H9 (cell line): ENCODE data around the gene EGFR. TPM values are rescaled to one million over a fixed set of nuclear protein-coding genes. Genes with fewer than 3 reads are reported as not detected.

Source experiments
- DNase-seq: peaks from one replicate; pipeline ENCODE4 v3.0.0-alpha.2; 2017
- H2AFZ ChIP-seq: one replicate; pipeline ENCODE4 v1.6.1; 2013; ENCODE audit warnings: mild to moderate bottlenecking, low read length, control low read depth, moderate library complexity
- H2AK5ac ChIP-seq: 2 replicates; pipeline ENCODE4 v1.6.1; 2013; ENCODE audit warnings: low read length, control low read depth, mixed read lengths; ENCODE audit not compliant: insufficient read length
- H2BK120ac ChIP-seq: one replicate; pipeline ENCODE4 v1.6.1; 2013; ENCODE audit warnings: low read depth, mild to moderate bottlenecking, low read length, control low read depth, inconsistent platforms; ENCODE audit not compliant: poor library complexity, severe bottlenecking
- H2BK12ac ChIP-seq: 2 replicates; pipeline ENCODE4 v1.6.1; 2013; ENCODE audit warnings: low read length, control low read depth, mixed read lengths, low read depth; ENCODE audit not compliant: insufficient read length
- H2BK15ac ChIP-seq: 2 replicates; pipeline ENCODE4 v1.6.1; 2013; ENCODE audit warnings: low read depth, low read length, control low read depth
- H2BK20ac ChIP-seq: one replicate; pipeline ENCODE4 v1.6.1; 2013; ENCODE audit warnings: low read depth, mild to moderate bottlenecking, low read length, control low read depth, inconsistent platforms; ENCODE audit not compliant: poor library complexity, severe bottlenecking
- H2BK5ac ChIP-seq: 2 replicates; pipeline ENCODE4 v1.6.1; 2013; ENCODE audit warnings: low read length, control low read depth, mixed read lengths; ENCODE audit not compliant: insufficient read length
- H3K14ac ChIP-seq: 2 replicates; pipeline ENCODE4 v1.6.1; 2013; ENCODE audit warnings: low read length, control low read depth; ENCODE audit not compliant: insufficient read depth
- H3K18ac ChIP-seq: 2 replicates; pipeline ENCODE4 v1.6.1; 2013; ENCODE audit warnings: low read depth, mild to moderate bottlenecking, mixed read lengths, low read length, control low read depth; ENCODE audit not compliant: insufficient read length
- H3K23ac ChIP-seq: 2 replicates; pipeline ENCODE4 v1.6.1; 2013; ENCODE audit warnings: low read length, control low read depth, mixed read lengths, low read depth; ENCODE audit not compliant: insufficient read length
- H3K23me2 ChIP-seq: 2 replicates; pipeline ENCODE4 v1.6.1; 2013; ENCODE audit warnings: low read depth, mild to moderate bottlenecking, mixed read lengths, low read length, control low read depth; ENCODE audit not compliant: insufficient read length, poor library complexity, severe bottlenecking
- H3K27ac ChIP-seq: 2 replicates; pipeline ENCODE4 v1.5.1; 2013; ENCODE audit warnings: low read length, control low read depth, mixed read lengths, low read depth; ENCODE audit not compliant: insufficient read length
- H3K27me3 ChIP-seq: 2 replicates; pipeline ENCODE4 v1.6.1; 2013; ENCODE audit warnings: low read length, control low read depth, inconsistent platforms; ENCODE audit not compliant: insufficient read depth
- H3K4ac ChIP-seq: 2 replicates; pipeline ENCODE4 v1.6.1; 2013; ENCODE audit warnings: low read depth, mild to moderate bottlenecking, control low read depth, inconsistent platforms, low read length, moderate library complexity
- H3K4me1 ChIP-seq: 2 replicates; pipeline ENCODE4 v1.6.1; 2013; ENCODE audit warnings: low read length, control low read depth, inconsistent platforms; ENCODE audit not compliant: insufficient read depth
- H3K4me2 ChIP-seq: 2 replicates; pipeline ENCODE4 v1.6.1; 2013; ENCODE audit warnings: low read length, control low read depth, mixed read lengths; ENCODE audit not compliant: insufficient read length, insufficient read depth
- H3K56ac ChIP-seq: 2 replicates; pipeline ENCODE4 v1.6.1; 2013; ENCODE audit warnings: low read depth, mild to moderate bottlenecking, mixed read lengths, low read length, control low read depth; ENCODE audit not compliant: insufficient read length
- H3K79me1 ChIP-seq: 2 replicates; pipeline ENCODE4 v1.6.1; 2013; ENCODE audit warnings: low read depth, mild to moderate bottlenecking, moderate library complexity, low read length, control low read depth, inconsistent platforms; ENCODE audit not compliant: insufficient read depth, poor library complexity, severe bottlenecking
- H3K79me2 ChIP-seq: 2 replicates; pipeline ENCODE4 v1.6.1; 2013; ENCODE audit warnings: low read length, control low read depth, inconsistent platforms; ENCODE audit not compliant: insufficient read depth
- H3K9ac ChIP-seq: 2 replicates; pipeline ENCODE4 v1.6.1; 2013; ENCODE audit warnings: low read length, control low read depth, mixed read lengths; ENCODE audit not compliant: insufficient read length; ENCODE audit errors: extremely low read depth
- H3K9me3 ChIP-seq: one replicate; pipeline ENCODE4 v1.6.1; 2013; ENCODE audit warnings: low read depth, low read length, inconsistent platforms; ENCODE audit not compliant: control insufficient read depth
- H3T11ph ChIP-seq: one replicate; pipeline ENCODE4 v1.6.1; 2013; ENCODE audit warnings: mild to moderate bottlenecking, low read length, control low read depth, inconsistent platforms
- H4K20me1 ChIP-seq: one replicate; pipeline ENCODE4 v1.6.1; 2013; ENCODE audit not compliant: control insufficient read depth, insufficient read length, insufficient read depth
- H4K5ac ChIP-seq: 2 replicates; pipeline ENCODE4 v1.6.1; 2013; ENCODE audit warnings: low read depth, mild to moderate bottlenecking, mixed read lengths, low read length, control low read depth; ENCODE audit not compliant: insufficient read length
- H4K8ac ChIP-seq: replicated peaks from 2 replicates; pipeline ENCODE4 v1.6.1; 2013; ENCODE audit warnings: low read length, control low read depth, mixed read lengths, low read depth; ENCODE audit not compliant: insufficient read length
- H4K91ac ChIP-seq: 2 replicates; pipeline ENCODE4 v1.6.1; 2013; ENCODE audit warnings: low read depth, mild to moderate bottlenecking, moderate library complexity, mixed read lengths, low read length, control low read depth; ENCODE audit not compliant: insufficient read length
- H3K27ac Mint-ChIP-seq, 3 experiments: 2 replicates in 2 of 3; 3 replicates in 1 of 3; pipeline ENCODE4 v1.8.0; 2020 to 2021; ENCODE audit warnings: mixed read lengths in 3 of 3, mild to moderate bottlenecking in 1 of 3, moderate library complexity in 1 of 3
- H3K27me3 Mint-ChIP-seq: 2 replicates; pipeline ENCODE4 v1.8.0; 2021; ENCODE audit warnings: low read depth, mild to moderate bottlenecking, moderate library complexity, mixed read lengths
- H3K36me3 Mint-ChIP-seq, 3 experiments: 2 replicates in 2 of 3; 3 replicates in 1 of 3; pipeline ENCODE4 v1.8.0; 2020 to 2021; ENCODE audit warnings: low read depth in 3 of 3, mixed read lengths in 3 of 3; ENCODE audit not compliant: insufficient read depth in 1 of 3
- H3K4me1 Mint-ChIP-seq, 2 experiments: 2 replicates each; pipeline ENCODE4 v1.8.0; 2020; ENCODE audit warnings: mixed read lengths in 2 of 2
- H3K4me3 Mint-ChIP-seq, 2 experiments: 2 replicates in 1 of 2; 3 replicates in 1 of 2; pipeline ENCODE4 v1.8.0; 2020 to 2021; ENCODE audit warnings: mild to moderate bottlenecking in 2 of 2, mixed read lengths in 2 of 2, moderate library complexity in 1 of 2
- H3K9me3 Mint-ChIP-seq, 2 experiments: 2 replicates in 1 of 2; 3 replicates in 1 of 2; pipeline ENCODE4 v1.8.0; 2020; ENCODE audit warnings: mild to moderate bottlenecking in 2 of 2, mixed read lengths in 2 of 2, moderate library complexity in 1 of 2
- WGBS: extraction: QIAGEN DNeasy Blood & Tissue Kit; methylation state at CpG from one replicate; pipeline ENCODE4 v1.1.7; 2013; ENCODE audit warnings: missing lambda C conversion rate, low lambda C conversion rate, mixed read lengths; ENCODE audit not compliant: insufficient read length; ENCODE audit errors: extremely low coverage; 5-methylcytosine and 5-hydroxymethylcytosine counted together
- total RNA-seq: library from RNA; stranded (reverse); gene quantifications from 2 replicates; pipeline ENCODE4 v1.2.1, GENCODE V29; 2021
- TF ChIP-seq, protein P1 (sequence below): fragments of 200-600 bp; sonication (generic); conservative IDR thresholded peaks from 3 replicates; pipeline ENCODE4 v1.8.0; 2021; ENCODE audit warnings: antibody characterized with exemption, mild to moderate bottlenecking

The EGFR gene
- total RNA-seq, 1 experiment from 2014 or later: 3.3 TPM

DNA sequence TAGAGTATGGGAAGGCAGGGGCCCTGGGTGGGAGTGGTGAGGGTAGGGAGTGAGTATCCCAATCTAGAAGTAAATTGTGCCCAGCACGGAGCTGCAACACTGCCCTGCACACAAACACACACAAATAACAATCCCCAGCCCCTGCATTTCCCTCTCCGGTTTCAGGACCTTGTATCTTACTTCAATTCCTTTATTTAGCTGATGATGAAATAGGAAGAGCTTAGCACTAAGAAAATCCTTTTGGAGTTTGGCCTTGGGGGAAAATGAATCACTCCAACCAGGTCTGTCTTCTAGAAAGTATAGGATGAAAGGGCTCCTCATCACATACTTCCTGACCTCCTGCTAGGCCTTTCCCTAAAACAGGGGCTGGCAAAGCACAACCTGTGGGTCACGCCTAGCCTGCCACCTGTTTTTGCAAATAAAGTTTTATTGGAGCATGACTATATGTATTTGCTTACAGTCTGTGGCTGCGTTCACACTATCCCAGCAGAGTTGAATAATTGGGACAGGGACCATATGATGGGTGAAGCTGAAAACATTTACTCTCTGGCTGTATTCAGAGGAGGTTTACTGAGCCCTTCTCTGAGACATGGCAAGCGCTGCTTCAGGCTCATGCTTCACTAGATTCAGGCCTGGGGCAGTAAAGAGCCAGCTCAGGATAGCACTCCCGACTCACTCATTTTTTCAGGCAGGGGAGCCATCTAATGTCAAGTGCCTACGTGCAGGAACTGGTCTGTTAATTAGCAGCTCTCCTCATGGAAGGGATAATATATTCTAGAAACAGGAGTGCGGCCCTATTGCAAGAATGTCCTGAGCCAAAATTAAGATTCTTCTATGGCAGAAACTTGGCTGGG, 111.0 kb downstream of the EGFR start:
- H2AK5ac ChIP-seq: no peak overlapping the region
- H2BK12ac ChIP-seq: no peak overlapping the region
- no peak overlapping the region for H4K91ac ChIP-seq
- H3K36me3 Mint-ChIP-seq: no peaks in the 10 kb centered on the region
- H3K9me3 ChIP-seq: no peaks in the 10 kb centered on the region
- H3K27ac ChIP-seq: no peak overlapping the region
- H3K27me3 ChIP-seq: no peaks in the 10 kb centered on the region
- no peaks in the 10 kb centered on the region for H3K23me2 ChIP-seq
- H3K27ac Mint-ChIP-seq: peak overlapping the region in 2 of 3 experiments; percentile 68 to 86; a peak in 4 of 7 replicates
- H3K27me3 Mint-ChIP-seq: no peaks in the 10 kb centered on the region
- H3K18ac ChIP-seq: no peak overlapping the region
- no peaks in the 10 kb centered on the region for H3K79me2 ChIP-seq
- H4K8ac ChIP-seq: no peak overlapping the region
- H3K4me1 ChIP-seq: no peaks in the 10 kb centered on the region; the same call in 1 of the 2 replicates
- TF ChIP-seq, protein P1, sequence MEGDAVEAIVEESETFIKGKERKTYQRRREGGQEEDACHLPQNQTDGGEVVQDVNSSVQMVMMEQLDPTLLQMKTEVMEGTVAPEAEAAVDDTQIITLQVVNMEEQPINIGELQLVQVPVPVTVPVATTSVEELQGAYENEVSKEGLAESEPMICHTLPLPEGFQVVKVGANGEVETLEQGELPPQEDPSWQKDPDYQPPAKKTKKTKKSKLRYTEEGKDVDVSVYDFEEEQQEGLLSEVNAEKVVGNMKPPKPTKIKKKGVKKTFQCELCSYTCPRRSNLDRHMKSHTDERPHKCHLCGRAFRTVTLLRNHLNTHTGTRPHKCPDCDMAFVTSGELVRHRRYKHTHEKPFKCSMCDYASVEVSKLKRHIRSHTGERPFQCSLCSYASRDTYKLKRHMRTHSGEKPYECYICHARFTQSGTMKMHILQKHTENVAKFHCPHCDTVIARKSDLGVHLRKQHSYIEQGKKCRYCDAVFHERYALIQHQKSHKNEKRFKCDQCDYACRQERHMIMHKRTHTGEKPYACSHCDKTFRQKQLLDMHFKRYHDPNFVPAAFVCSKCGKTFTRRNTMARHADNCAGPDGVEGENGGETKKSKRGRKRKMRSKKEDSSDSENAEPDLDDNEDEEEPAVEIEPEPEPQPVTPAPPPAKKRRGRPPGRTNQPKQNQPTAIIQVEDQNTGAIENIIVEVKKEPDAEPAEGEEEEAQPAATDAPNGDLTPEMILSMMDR: no peak
- H2BK20ac ChIP-seq: no peak overlapping the region
- H3K4me3 Mint-ChIP-seq: no peak overlapping the region
- no peak overlapping the region for H3K56ac ChIP-seq
- H3K4me2 ChIP-seq: no peak overlapping the region
- H3K9ac ChIP-seq: no peak overlapping the region
- H3K9me3 Mint-ChIP-seq: no peaks in the 10 kb centered on the region
- H3K4me1 Mint-ChIP-seq: peaks cover 23 to 25% of the 10 kb centered on the region in 2 experiments
- no peaks in the 10 kb centered on the region for H3K79me1 ChIP-seq
- H3K23ac ChIP-seq: no peak overlapping the region
- no peak overlapping the region for H2BK15ac ChIP-seq
- H3T11ph ChIP-seq: no peak overlapping the region
- no peak overlapping the region for H3K14ac ChIP-seq
- WGBS: no CpG with 5 or more reads among the region's 8 CpGs
- H2BK120ac ChIP-seq: no peak overlapping the region
- H2AFZ ChIP-seq: no peak overlapping the region
- no peak overlapping the region for H3K4ac ChIP-seq
- H4K5ac ChIP-seq: no peak overlapping the region
- no peak overlapping the region for H2BK5ac ChIP-seq
- DNase-seq: no peak
- H4K20me1 ChIP-seq: no peaks in the 10 kb centered on the region
